CD4-positive, alpha-beta T cell treated with Interleukin-15 for 4 hours (primary cell): ENCODE results near the gene TSPAN15.
"Not testable (repeated sequence)": the region's sequence is repeated elsewhere in the genome, so short reads cannot be mapped to it uniquely, and the experiment has no call there.

Experiments used
- DNase-seq: peaks from one replicate; pipeline ENCODE4 v3.0.0-alpha.2; 2020; ENCODE audit warnings: low spot score

The TSPAN15 gene

DNA sequence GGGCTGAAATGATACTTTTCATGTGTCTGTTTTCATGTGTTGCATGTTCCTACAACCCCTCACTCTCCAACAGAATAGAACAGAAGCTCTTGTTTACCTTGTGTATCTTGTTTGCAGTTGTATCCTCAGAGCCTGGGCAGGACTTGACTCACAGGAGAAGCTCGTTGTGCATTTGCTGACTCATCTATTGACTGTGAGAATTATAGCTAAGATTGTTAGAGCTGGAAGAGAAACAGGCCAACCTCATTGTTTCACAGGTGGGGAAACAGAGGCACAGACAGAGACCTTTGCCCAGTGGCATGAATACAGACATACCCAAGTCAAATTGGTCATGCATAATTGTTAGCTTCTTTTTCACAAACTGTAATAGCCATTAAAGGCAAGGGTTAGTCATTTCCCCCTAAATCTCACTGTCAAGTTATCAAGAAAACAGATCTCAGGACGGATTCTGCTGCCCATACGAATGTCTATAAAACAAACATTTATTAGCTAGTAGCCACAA is 4.6 kb upstream of the TSPAN15 start:
- DNase-seq: no peak

DNA sequence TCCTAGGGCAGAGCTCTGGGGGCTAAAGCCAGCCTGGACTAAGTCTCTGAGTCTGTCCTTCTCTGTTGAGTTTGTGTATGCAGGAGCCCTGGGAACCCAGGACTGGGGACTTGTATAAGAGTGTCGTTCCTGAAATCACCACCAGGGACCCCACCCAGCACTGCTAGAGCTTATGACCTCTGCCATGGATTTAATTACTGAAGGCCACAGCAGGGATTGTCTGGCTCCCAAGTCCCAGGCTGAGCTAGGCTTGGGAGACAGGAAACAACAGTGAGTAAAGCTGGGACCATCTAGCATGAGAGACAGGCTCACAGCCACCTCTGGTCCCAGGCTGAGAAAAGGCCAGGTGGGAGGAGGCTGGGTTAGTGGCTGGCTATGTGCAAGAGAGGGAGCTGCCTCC is 1.4 kb upstream of the TSPAN15 start:
- DNase-seq: peak; percentile 51

DNA sequence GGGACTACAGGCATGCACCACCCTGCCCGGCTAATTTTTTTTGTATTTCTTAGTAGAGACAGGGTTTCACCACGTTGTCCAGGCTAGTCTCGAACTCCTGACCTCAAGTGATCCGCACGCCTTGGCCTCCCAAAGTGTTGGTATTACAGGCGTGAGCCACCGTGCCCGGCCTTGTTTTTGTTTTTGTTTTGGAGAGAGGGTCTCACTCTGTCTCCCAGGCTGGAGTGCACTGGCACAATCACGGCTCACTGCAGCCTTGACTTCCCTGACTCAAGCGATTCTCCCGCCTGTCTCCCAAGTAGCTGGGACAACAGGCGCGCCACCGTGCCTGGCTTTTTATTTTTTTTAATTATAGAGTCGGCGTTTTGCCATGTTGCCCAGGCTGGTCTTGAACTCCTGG is 870 bp upstream of the TSPAN15 start:
- DNase-seq: not testable (repeated sequence)

DNA sequence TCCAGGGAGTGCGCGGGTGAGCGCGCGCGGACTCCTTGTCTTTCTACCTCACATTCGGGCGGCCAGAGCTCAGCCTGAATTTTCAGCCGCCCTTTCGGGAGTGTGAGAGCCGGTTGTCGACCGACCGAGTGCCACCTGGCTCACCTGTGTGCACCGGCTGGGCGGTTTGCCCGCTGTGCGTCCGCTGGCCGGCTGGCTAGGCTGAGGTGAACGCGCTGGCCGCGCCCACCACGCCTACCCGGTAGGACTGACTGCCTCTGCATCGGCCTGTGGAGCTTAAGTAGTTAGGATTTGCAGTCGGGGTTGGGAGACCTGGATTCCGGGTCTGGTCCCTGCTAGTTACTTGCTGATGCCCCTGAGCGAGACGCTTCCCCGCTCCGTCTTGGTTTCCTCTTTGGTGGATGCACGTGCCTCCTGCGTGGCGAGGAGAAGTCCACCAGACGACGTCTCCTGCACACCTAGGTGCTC is 553 bp downstream of the TSPAN15 start:
- DNase-seq: no peak

DNA sequence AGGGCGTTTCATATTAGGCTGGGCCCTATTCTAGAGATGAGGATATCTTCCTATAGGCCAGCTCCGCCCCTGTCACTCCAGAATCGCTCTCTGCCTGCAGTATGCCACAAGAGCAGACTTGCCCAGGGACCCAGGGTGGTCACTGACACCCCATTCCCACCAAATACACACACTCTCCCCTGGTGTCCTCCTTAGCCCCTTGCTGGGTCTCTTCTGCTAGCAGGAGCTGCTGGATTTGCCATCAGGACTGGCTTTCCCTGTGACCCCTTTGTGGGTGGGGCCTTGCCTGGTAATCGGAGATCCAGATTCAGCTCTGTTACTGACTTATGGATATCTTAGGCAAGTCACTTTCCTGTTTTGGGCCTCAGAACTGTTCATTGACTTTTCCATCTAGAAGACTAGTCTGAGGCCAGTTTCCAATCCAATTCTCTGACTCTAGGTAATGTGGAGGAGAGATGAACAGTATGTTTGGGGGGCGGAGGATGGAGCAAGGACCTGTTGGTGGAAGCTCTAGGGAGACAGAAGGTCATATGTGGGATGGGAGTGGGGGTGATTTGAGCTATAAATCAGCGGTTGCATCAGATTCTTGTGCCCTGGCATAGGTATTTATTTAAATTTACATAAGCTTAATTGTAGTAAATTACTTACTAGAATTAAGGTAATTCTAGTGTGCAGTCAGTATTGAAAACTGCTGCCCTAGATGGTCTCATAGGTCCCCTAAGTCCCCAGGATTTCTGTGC is 1.6 kb downstream of the TSPAN15 start:
- DNase-seq: no peak

DNA sequence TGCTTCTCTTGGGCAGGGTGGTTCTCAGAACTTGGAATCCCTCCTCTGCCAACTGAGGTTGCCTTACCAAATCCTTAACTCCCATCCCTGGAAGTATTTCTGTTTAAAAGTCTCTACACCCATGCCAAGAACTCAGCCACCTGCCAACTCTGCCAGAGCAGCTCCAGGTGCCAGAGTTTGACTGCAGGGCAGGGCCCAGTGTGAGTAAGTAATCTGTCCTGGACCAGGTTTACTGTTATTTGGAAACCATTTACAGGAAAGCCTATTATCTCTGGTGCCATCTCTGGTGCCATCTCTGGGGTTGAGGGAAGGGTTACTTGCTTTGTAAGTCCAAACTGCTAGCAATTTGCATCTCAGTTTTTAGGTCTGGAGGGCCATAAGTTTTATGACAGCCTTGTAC is 2.5 kb downstream of the TSPAN15 start:
- DNase-seq: no peak

DNA sequence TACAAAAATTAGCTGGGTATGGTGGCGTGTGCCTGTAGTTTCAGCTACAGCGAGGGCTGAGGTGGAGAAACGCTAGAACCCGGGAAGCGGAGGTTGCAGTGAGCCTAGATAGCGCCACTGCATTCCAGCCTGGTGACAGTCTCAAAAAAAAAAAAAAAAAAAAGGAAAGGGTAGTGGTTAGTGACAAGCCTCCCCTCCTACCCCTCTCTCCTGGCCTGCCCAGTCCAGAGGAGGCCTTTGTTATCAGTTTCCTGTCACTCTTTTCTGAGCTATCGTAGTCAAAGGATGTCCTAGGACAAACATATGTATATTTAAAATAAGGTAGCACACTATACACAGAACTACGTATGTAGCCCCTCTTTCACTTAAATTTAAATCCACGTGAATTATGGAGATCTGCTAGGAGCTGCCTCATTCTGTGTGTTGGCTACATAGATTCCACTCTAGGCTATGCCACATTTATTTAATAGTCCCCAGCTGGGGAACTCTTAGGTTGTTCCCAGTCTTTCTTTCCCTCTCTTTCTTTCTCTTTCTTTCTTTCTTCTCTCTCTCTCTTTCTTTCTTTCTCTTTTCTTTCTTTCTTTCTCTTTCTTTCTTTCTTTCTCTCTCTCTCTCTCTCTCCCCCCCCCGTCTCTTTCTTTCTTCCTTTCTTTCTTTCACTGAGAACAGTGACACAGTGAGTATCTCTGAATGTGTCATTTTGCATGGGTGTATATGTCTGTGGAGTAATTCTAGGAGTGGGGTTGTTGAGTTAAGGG is 3.9 kb downstream of the TSPAN15 start:
- no peak for DNase-seq

DNA sequence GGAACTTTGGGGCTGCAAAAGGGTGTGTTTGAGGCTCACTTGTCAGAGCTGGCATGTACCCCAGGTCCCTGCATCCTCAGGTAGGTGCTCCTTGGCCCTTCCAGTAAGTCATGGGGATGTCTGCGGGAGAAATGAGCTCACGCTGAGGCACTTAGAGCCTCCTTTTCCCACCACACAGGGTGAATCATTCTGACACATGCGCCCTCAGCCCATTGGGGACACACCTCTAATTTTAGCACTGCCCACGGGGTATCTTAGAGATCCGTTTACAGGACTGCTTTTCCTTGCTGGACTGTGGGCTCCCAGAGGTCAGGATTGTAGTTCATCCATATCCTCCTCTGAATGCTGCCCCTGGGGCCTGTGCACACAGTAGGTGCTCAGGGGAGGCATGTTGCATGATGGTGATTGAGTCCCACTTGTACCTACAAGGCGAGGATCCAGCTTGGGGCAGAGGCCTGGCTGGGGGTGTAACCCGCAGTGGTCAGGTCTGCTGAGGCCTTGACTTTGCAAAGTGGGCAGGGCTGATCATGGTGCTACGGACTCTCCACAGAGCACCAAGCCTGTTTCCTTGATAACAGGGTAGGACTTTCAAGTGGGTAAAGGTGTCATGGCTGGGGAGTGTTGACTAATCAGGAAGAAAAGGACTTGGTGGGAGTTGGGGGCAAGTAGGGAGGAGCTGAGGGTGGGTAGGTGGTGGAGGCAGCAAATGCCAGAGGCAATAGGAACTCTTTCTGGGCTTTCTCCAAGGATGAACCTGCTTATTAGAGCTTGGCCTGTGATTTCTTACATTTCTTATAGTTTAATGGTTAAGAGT is 5.8 kb downstream of the TSPAN15 start:
- DNase-seq: no peak

DNA sequence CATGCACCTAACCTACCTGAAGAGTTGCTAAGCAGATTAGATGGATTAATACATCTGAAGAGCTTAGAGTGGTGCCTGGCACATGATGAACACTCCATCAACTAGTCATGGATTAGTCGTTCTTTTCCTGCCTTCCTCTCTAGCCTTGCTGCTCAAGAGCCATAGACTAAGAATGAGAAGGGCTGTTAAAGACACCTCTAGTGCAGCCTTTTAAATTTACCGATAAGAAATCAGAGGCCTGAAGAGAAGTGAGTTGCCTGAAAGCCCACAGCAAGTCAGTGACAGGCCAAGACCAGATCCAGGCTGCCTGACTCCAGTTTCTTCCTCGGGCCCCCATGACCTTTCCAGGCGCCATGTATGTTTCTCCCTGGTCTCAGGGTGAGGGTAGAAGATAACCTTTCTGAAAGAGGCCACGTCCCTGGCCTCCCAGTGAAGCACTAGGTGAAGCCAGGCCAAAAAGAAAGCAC is 6.5 kb downstream of the TSPAN15 start:
- no peak for DNase-seq

DNA sequence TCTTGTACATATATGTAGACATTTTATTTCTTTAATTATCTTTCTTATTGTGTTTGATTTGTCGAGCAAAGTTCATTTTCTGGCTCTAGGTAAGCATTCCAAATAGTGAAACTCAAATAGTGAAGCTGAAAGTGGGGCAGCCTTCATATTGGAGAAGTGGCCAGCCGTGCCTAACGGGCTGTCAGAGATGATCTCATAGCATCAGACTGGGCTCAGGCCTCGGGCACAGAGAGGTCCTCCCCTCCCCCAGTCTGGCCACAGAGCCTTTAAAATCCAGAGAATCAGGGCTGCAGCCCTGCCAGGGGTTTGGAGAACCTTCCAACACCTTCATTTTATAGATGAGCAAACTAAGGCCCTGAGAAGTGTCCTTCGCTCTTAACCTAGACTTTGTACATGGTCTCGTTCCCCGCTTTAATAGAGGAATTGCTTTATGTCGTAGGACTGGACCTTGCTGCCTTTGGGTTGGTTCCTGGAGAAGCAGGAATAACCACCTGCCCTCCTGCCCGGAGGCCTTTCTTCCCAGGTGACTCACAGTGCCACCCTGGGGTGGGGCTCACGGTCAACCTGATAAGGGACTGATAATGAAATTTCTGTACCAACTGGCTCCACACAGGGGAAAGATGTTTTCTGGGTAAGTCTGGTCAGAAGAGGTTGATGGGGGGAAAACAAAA is 7.3 kb downstream of the TSPAN15 start:
- DNase-seq: no peak

DNA sequence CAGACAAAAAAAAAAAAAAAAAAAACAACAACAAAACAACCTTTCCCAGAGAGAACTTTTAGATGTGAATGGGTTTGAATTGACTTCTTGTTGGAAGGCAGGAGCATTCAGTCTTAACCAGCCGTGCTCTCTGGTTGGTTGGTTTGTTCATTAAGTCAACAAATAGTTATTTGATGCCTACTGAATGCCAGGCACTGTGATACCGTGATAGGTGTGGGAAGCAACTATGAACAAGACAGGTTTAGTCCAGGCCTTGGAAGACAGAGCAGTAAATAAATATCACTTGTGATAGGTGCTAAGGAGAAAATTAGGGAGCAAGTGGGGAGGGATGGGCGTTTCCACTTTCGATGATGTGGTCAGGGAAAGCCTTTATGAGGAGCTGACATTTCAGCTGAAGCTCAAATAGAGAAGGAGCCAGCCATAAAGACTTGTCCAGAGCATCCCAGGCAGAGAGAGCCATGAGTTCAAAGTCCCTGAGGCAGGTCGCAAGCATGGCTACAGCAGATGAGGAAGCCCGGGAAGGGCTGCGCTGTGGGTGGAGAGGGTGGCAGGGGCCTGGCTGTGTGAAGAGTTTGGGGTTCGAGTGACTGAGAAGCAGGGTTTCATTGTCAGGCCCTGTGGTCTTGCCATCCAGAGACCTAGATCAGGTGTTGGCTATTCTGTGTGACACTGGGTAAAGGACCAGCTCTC is 8.0 kb downstream of the TSPAN15 start:
- no peak for DNase-seq

DNA sequence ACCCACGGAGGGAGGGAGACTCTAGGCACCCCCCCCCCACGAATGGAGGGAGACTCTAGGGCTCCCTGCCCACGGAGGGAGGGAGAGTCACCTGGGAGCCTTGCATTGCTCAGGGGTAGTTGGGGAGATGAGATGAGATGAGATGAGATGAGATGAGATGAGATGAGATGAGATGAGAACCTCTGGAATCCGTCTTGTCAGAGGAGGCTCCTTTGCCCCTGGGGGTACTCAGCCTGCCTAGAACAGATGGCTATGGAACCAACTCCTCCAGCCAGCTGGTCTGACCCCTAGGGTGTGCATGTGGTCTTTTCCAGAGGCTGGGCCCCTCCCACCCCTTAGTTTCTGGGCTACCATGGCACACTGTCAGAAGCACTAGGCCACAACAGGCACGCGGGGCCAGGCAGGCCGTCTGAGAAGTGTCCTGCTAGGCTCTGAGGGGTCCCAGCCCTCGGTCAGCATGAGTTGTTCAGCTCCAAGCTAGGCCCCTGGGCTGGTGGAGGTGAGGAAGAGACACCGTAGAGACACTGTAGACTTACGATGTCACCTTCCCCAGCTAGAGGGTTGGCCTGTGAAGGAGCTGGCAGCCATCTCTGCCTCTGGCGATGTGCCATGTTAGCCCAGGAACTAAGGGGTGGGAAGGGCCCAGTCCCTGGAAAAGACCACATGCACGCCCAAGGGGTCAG is 8.8 kb downstream of the TSPAN15 start:
- DNase-seq: no peak

DNA sequence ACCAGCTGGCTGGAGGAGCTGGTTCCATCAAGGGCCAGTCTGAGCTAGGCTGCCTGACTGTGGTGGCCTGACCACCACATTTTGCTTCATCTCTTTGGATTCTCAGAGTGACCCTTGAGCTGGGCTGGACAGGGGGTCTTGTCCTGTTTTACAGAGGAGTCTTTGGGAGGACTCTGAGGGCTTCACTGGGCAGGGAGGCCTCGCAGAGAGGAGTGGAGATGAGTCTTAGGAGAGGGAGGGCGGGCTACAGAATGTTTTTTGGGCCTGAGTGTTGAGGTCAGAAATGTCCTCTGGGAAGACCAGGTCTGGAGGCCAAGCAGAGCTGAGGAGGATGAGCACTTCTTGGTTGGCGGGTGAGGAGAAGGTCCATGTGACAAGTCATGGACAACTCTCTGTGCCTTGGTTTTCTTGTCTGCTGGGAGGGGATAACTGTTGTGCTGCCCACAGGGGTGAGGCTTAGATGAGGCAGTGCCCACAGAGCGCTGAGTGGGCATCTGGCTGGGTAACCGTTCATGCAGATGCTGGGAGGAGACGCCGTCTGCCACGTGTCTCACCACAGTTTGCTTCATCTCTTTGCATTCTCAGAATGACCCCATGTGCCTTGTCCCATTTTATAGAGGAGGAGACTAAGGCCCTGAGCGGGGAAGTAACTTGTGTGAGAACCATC is 9.4 kb downstream of the TSPAN15 start:
- no peak for DNase-seq

DNA sequence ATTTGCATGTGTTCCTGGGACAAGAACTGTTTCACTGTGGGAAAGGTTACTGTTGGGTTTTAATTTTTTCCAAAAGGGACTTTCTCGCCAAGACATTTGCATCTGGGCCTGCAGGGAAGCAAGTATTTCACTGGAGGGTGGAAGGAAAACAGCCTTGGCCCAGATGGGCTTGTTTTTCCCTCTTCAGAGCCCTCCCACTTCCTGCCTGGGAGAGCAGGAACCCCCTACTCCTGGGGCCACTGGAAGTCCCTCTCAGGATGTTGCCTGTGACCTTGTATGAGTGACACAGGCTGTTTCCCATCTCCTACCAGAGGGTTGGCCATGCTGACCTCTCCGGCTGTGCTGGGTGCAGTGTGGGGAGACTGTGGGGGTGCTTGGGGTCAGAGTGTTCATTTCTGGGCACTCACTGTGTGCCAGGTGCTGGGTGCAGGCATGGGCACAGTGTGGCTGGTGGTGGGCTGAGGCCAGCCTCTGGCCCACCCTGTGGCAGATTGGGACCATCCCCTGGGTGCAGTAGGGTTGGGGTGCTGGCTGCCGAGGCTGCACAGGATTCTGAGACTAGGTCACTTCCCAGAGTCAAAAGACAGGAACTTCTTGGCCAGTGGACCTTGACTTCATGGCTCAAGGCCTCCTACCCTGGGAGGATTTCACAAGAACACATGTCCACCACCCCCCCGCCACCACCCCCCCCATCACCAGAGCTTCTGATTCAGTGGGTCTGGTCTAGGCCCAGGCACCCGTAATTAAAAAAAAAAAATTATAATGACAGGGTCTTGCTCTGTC is 10.2 kb downstream of the TSPAN15 start:
- no peak for DNase-seq

DNA sequence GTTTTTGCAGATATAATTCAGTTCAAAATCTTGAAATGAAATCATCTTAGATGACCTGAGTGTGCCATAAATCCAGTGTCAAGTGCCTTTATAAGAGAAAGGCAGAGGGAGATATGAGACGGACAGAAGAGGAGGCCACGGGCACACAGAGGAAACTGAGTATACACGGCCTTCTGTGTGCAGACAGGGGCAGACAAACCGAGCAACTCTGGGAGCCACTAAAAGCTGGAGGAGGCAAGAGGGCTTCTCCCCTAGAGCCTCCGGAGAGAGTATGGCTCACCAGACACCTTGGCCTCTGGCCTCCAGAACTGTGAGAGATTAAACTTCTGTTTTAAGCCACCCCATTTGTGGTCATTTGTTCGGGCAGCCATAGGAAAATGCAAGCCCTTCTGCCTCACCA is 12.6 kb downstream of the TSPAN15 start:
- no peak for DNase-seq

DNA sequence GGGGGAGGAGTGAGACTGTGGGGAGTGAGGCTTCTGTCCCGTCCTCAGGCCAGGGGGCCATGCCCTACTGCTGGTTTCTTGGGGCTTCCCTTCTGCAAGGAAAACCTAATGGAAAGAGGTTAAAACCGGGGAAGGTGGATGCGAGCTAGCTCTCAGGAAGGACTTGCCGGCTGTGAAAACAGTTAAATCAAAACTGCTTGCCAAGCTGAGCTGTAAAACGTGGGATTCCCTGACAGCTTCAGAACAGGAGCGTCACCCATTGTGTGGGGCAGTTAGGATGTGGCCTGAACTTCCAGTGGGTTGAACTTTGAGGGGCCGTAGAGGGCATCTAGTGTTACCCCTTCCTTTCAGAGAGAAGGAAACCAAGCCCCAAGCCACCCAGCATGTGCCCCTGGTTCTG is 13.1 kb downstream of the TSPAN15 start:
- DNase-seq: no peak

DNA sequence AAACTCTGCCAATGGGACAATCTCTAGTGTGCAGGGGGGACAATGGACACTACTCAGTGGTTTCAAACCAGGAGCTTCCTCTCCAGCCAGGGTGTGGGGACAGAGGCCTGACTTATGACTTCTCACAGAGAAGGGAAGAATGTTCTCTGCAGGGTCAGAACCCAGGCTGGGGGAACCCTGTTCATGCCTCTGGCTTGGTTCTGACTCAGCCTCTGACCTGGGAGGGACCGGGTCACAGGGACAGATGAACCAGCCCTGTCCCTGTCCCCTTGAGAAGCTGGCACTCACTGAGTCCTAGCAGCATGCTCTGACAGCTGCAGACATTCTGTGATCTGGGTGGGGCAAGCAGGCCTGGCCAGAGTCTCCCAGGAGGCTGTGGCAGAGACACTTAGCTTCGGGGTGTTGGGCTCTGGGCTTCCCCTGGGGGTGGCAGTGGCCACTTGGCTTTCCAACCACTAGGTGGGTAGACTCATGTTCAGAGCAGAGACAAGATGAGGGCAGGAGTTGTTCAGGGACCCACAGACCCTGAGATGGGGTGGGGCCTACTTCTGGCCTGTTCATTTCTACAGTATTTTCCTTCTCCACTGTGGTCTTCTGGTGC is 13.6 kb downstream of the TSPAN15 start:
- DNase-seq: peak; percentile 7

DNA sequence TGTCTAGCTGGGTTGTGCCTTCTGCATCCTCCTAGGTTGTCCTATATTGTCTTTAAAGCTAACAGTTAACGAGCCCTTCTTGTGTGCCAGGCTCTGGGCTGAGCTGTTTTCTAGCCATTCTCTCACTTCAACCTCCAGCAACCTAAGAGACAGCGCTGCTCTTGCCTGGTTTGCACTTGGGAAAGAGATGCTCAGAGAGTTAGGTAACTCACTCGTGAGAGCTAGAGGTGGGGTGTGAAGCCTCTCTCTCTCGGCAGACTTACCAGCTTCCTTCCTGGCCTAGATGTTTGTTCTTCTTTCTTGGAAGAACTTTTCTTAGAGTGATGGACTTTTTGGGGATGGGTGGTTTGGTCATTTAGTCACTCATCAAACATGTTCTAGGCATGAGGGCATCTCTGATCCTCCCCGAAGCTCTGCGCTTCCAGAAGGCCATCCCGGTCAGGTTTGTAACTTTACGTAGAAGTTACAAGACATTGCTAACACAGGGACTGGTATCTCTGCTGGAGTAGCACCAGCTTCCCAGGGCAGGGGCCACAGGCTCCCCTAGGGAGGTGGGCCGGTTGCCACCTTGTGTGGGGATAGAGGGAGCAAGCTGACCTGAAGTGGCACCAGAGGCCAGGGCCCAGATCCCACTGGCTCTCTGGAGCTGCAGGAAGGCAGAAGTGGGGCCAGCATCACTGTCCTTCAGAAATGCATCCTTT is 14.3 kb downstream of the TSPAN15 start:
- peak; percentile 29 for DNase-seq
